Skin epidermis (tissue), 12 donors: ENCODE measurements around the gene EBPL.

Experiments used
- H3K27ac ChIP-seq, 21 experiments: fragments of 200-600 bp; sonication (generic) in 11 of 21; one replicate each; pipeline ENCODE4 v1.5.0; 2020; ENCODE audit warnings: mild to moderate bottlenecking in 3 of 21, inconsistent platforms in 2 of 21, moderate library complexity in 2 of 21
- H3K4me3 ChIP-seq, 7 experiments: fragments of 200-600 bp; sonication (generic) in 2 of 7; one replicate each; pipeline ENCODE4 v1.5.0; 2020; ENCODE audit warnings: inconsistent platforms in 2 of 7, mild to moderate bottlenecking in 2 of 7, moderate library complexity in 1 of 7

The EBPL gene

DNA sequence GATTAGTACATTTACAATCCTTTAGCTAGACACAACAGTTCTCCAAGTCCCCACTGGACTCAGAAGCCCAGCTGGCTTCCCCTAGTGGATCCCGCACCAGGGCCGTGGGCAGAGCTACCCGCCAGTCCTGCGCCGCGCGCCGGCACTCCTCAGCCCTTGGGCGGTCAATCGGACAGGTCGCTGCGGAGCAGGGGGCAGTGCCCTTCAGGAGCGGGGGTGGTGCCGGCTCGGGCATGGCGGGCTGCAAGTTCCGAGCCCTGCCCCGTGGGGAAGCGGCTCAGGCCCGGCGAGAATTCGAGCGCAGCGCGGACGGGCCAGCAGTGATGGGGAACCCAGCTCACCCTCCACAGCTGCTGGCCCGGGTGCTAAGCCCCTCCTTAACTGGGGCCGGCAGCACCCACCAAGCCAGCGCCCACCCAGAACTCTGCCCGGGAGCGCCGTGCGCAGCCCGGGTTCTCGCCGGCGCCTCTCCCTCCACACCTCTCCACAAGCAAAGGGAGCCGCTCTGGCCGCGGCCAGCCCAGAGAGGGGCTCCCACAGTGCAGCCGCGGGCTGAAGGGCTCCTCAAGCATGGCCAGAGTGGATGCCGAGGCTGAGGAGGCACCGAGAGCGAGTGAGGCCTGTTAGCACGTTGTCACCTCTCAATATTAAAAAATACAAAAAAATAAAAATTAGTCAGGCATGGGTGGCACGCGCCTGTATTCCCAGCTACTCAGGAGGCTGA, 12.9 kb downstream of the EBPL start:
- Histone ChIP-seq H3K4me3 (no peak overlapping the region), H3K27ac (no peak overlapping the region)

DNA sequence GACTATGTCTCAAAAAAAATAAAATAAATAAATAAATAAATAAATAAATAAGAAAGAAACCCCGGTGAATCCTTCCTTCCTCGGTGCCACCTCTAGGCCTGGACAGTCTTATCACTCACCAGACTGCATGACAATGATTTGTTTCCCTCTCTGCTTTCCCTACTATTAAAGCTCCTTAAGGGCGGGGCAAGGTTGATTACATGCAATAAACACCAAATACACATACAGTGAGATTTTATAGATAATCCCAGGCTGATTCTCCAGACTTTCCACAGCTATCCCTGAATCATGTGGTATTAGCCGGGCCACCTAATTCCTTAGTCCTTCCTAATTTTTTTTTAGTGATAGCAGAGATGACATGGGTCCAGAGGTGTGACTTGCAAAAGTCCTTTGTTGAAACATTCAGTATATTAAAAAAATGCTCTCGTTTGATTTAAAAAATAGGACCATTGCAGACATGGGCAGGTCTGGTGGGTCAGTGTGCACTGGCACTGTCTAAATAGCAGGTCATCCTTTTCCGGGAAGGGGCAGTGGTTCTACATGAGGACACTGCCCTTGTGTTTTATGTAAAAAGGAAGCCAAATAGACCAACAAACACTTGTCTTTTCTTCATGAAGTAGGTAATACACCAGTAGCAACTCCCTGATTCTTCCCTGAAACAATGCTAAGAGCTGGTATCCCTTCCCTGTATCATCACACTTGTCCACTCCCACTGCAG, 14.5 kb downstream of the EBPL start:
- no peak overlapping the region for H3K27ac ChIP-seq
- no peak overlapping the region for H3K4me3 ChIP-seq

DNA sequence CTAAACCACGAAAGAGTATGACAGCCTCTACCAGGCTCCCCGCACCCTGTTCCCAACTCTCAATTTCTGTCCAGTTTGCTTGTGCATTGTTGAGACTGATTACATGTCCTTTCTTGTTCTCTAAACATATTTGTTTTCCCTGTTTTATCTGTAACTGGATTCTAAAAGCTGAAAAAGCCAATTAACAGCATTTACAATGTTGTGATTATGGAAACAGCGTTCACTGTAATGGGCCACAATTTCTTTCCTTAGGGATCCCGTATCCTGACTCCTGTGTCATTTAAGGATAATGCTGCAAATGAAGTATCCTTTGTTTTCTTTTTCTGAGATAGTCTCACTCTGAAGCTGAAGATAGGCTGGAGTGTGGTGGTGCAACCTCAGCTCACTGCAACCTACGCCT, 20.5 kb downstream of the EBPL start:
- Histone ChIP-seq H3K27ac (no peak overlapping the region), H3K4me3 (no peak overlapping the region)

DNA sequence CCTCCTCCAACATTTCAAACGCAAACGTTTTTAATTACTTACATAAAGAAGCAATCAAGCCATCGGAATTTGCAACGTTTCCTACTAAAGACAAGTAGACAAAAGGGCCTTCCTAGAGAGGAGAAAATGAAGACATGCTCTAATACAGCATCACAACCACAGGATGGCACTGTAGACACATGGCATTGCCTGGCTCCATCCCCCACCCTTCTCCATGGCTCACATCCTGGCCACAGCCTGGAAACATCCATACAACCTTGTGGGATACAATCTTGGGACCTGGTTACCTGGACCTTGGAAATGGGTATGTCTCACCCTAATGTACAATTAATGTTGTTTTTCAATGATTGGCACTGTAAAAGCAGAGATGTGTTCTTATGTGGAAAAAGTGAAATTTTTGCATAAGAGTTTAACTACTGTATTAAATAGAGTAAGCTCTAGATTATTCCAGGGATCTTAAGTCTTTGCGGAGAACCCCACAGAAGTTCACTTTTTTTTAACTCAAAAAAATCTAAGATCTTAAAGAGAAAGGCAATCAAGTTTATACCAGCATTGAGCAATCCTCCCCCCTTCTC, 21.5 kb downstream of the EBPL start:
- Histone ChIP-seq H3K4me3 (no peak overlapping the region), H3K27ac (no peak overlapping the region)

GRCh38 chr13:49667773-49668172, 23.5 kb downstream of the EBPL start:
- Histone ChIP-seq H3K4me3 (no peak overlapping the region), H3K27ac (no peak overlapping the region)

DNA sequence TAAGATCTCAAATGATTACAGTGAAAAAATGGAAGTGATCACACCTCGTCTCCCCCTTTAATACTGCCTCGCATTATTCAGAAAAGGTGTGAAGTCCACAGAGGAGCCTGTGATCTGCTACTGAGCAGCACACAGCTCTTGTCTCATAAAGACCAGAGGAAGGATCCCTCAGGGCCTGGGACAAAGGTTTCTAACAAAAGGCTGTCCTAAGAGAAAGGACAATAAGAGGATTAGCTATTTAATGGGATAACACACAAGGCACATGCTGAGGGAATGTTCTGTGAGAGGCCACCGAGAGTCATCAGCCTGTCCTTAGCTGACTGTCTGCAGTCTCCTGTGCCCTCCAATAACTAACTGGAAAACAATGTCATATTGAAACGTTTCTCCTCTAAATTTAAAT, 26.7 kb downstream of the EBPL start:
- H3K27ac ChIP-seq, result no peak overlapping the region
- no peak overlapping the region for H3K4me3 ChIP-seq

DNA sequence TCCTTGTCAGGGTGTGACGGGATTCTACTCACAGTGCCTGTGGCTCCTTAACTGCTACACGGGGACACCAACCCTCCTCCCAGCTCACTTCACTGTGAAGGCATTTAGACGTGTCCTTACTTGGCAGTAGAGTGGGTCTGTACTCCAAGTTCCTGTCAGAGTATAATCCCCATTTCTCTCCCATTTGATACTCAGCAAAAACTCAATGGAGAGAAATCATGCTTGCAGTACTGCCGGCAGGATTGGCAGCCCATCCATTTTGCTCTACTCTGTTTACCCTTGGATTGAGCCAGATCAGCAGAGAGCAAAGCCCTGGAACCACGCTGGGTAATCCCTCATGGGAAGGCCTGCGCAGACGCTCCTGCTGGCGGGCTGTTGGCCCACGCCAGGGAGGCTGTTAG, 34.0 kb downstream of the EBPL start:
- H3K27ac ChIP-seq, result no peak overlapping the region
- no peak overlapping the region for H3K4me3 ChIP-seq

DNA sequence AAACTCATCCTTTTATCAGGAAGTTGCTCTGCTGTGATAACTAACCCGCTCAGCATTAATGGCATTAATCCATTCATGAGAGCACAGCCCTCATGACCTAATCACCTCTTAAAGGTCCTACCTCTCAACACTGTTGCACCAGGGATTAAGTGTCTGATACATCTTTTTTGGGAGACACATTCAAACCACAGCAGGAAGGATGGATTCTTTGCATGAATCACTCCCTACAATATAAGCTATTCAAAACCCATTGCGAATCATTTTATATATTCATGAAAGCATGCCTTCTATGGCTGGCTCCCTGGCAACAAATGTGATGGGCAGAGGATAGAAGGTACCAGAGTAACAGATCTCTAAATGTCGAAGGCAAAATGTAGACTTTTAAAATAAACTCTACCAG, 35.4 kb downstream of the EBPL start:
- Histone ChIP-seq H3K4me3 (no peak overlapping the region), H3K27ac (no peak overlapping the region)

GRCh38 chr13:49654011-49654410, 37.3 kb downstream of the EBPL start:
- Histone ChIP-seq H3K4me3 (no peak overlapping the region), H3K27ac (no peak overlapping the region)

- Histone ChIP-seq H3K27ac (no peak overlapping the region), H3K4me3 (no peak overlapping the region)
Measured at GRCh38 chr13:49653478-49653877, 37.8 kb downstream of the EBPL start.

- Histone ChIP-seq H3K4me3 (no peak overlapping the region), H3K27ac (no peak overlapping the region)
Measured at GRCh38 chr13:49652355-49653305, 38.7 kb downstream of the EBPL start.

DNA sequence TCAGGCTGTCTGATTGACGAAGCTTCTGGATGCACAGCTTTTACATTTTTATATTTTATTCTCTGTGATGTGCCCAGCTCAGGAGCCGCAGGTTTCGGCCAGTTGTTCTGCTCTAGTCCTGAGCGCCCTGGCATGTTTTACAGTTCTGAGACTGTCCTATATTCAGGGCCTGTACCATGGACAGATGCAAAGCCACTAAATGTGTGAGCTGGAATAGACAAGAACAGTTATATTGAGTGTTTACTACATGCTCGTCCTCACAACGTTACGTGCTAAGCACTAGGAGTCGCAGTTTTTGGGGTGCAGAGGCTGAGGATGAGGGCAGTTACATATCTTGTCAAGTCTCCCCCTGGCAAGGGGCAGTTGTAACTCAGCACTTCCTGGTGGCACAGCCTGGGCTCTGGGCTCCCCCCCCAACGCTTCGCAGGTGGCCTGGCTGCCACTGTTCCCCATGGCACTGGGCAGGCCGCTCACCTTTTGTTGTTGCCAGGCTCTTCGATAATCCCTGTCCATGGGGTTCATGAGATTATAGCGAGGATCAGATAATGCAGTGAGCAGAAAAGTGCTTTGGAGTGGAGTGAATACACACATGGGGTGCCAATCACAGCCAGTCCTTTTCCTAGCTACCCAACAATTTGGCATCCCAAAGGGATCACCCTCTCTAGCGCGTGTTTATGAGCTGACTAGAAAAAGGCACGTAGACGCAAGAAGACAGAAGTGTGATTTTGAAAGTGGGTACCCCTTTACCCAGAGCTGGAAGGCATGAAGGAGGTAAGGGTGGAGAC, 39.5 kb downstream of the EBPL start:
- no peak overlapping the region for H3K4me3 ChIP-seq
- H3K27ac ChIP-seq, result no peak overlapping the region

- H3K4me3 ChIP-seq, result no peak overlapping the region
- no peak overlapping the region for H3K27ac ChIP-seq
Measured at GRCh38 chr13:49649963-49650312, 41.3 kb downstream of the EBPL start.

DNA sequence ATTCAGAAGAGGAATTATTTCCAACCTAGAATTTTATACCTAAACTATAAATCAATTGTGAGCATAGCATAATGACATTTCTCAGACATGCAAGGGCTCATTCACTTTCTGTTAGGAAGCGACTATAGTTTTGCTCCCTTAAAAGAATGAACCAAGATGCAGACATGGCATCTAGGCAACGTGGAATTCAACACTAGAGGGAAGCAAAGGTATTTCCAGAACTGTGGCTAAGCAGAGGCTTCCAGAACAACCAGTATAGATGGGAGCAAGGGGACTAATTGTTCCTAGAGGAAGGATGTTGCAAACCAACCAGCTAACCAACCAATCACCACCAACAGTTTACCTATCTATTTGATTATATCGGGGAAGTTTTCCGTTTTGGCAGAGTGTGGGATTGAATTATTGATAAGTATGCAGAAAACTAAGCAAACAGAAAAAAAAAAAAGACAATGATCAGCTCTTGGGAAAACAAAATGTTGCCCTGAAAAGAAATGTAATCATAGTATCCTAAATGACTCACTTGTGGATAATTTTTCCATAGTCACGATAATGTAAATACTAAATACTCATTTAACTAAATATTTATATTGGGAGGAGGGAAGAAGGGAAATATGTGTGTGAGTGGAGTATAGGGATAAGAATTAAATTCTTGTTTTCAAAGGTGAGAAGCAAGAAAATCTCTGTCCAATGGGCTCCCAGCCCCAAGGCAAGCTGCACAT, 41.9 kb downstream of the EBPL start:
- Histone ChIP-seq H3K4me3 (no peak overlapping the region), H3K27ac (no peak overlapping the region)

DNA sequence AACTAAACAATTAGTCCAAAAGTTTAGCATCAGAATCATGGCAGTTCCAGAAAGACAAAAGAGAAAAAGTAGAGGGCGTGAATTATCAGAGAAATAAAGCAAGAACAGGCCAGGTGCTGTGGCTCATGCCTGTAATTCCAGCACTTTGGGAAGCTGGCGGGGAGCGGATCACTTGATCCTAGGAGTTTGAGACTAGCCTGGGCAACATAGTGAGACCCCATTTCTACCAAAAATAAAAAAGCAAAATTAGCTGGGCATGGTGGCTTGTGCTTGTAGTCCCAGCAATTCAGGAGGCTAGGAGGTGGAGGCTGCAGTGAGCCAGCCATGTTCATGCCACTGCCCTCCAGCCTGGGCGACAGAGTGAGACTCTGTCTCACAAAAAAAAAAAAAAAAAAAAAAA, 44.6 kb downstream of the EBPL start:
- Histone ChIP-seq H3K27ac (no peak overlapping the region), H3K4me3 (no peak overlapping the region)

GRCh38 chr13:49645451-49645850, 45.8 kb downstream of the EBPL start:
- H3K4me3 ChIP-seq, result no peak overlapping the region
- no peak overlapping the region for H3K27ac ChIP-seq

- H3K27ac ChIP-seq, result peak overlapping the region in 5 of 21 experiments; percentile 46 to 82 (median 74)
- no peak overlapping the region for H3K4me3 ChIP-seq
Measured at GRCh38 chr13:49643035-49643646, 48.1 kb downstream of the EBPL start.

GRCh38 chr13:49641801-49642291, 49.4 kb downstream of the EBPL start:
- peak overlapping the region in 17 of 21 experiments; percentile 9 to 82 (median 55) for H3K27ac ChIP-seq
- H3K4me3 ChIP-seq, result no peak overlapping the region
